Activated CD8-positive, alpha-beta memory T cell treated with anti-CD3 and anti-CD28 coated beads, Interleukin-2, amount 50 U/mL, for 1 hour (primary cell): Measurements from ENCODE around the gene FHAD1.
"Not testable (repeated sequence)": the region's sequence is repeated elsewhere in the genome, so short reads cannot be mapped to it uniquely, and the experiment has no call there.

Source experiments
- DNase-seq: peaks from one replicate; pipeline ENCODE4 v3.0.0-alpha.2; 2020; ENCODE audit errors: extremely low read depth

FHAD1 gene

DNA sequence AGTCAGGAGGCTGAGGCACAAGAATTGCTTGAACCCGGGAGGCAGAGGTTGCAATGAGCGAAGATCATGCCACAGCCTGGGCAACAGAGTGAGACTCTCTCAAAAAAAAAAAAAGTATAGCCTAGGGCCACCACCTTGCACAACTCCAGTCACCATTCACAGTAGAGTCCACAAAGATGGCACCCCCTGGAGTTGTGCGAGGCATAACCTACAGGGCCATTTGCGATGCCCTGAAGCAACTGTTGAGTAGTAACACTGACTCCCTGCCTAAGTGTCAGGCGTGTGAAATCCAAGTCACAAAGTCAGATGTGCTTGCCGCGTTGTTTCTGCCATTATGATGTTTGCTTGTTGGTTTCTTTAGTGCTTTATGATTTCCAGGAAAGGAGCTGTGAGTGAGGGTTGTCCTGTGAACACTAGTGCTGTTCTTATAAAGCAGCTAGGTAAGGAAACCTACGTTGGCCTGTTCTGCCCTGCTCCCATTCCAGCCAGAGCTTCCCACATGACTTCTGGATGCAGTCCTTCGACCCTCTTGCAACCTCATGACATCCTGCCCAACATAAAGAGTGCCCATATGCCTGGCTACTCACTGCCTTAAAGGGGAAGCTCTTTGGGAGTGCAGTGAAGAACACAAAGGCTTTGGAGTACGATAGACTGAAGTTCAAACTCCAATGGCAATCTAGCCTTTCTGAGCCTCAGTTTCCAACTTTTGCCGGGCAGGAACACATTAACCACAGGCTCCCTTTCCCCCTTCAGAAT lies 29.8 kb downstream of the FHAD1 start:
- DNase-seq, result no peak

DNA sequence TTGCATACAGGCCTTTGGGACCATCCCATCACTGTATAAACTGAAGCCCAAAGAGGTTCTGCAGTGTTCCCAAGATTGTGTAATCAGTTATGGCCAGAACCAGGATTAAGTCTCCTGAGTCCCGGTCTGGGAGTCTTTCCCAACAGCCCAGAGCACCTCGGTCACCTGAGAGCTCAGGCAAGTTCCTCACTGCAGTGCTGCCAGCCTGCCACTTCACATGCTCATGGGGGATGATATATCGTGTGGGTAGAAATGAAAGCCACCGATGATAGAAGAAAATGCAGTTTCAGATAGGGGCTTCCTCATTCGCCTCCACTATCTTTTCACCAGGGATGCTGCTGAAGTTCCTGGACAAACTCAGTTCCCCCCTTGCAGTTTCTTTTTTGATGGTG lies 30.4 kb downstream of the FHAD1 start:
- DNase-seq, result no peak

DNA sequence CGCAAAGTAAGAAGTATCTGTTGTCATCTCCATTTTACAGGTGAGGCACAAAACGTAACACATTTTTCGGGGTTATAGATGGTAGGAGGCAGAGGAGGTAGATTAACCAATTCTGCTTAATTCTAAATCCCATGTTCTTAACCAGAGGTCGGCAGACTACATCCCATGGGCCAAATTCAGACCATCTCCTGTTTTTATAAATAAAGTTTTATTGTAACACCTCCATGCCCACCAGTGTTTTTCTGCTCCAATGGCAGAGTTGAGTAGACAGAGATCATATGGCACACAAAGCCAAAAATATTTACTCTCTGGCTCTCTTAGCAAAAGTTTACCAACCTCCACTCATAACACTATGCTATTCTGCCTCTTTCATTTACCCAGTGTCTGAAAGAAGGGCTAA lies 30.9 kb downstream of the FHAD1 start:
- no peak for DNase-seq

DNA sequence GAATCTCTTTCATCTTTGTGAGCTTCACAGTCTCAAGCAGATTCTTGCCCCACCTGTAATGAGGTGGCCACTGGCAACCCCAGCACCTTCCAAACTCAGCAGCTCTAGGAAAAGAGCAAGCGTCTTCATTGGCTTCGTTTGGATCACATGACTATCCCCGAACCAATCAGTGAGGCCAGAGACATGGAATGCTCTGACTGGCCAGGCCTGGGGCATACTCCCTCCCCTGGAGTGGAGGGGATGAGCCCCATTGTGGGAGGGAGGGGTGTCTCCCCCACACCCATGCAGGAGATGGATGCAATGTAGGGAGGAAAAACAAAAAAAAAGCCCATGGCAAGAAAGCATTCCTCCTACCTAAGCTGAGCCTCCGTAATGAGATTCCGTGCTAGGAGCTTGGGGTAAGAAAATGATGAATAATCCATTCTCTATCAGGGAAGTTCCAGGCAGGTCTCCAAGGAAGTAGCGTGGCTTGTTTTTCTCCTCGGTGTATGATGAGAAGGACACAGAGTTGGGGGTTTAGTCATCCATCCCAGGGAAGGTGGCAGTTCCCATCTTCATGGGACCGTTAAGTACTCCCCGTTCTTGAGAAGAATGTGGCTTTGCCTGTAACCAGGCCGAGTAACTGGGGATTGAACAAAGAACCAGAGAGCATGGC lies 32.7 kb downstream of the FHAD1 start:
- DNase-seq, result no peak

DNA sequence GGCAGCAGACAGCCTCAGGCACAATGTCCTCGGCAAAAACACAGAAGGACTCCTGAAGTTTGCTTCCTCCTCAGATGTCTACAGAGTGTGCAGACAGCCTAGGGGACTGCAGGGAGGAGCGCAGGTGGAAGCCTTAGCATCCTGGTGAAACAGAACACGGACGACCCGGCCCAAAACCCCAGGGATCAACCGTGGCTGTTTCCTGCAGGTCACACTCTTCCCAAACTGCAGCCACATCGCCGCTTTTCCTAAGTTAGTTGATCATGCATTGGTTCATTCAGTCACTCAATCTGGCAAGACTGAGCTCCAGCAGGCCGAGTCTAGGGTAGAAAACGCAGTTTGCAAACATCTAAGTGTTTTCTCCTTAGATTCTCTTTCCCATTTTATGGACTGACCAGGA lies 33.4 kb downstream of the FHAD1 start:
- no peak for DNase-seq

DNA sequence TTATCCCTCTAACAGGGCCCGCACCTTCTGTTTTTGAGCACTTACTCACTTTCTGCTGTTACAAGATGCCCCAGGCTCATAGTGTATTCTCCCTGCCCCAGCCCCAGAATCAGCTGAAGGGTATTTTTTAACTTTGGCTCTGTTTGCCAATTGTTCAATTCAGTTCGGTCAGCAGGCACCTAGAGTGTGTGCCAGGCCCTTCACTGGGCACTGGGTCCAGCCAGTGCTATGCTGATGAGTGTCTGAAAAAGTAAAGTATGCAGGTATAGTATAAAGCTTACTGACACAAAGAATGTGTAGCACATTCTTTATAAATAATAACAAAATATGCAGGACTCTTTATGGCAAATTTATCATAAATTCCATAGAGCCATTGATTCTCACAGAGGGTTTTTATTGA lies 35.0 kb downstream of the FHAD1 start:
- no peak for DNase-seq

DNA sequence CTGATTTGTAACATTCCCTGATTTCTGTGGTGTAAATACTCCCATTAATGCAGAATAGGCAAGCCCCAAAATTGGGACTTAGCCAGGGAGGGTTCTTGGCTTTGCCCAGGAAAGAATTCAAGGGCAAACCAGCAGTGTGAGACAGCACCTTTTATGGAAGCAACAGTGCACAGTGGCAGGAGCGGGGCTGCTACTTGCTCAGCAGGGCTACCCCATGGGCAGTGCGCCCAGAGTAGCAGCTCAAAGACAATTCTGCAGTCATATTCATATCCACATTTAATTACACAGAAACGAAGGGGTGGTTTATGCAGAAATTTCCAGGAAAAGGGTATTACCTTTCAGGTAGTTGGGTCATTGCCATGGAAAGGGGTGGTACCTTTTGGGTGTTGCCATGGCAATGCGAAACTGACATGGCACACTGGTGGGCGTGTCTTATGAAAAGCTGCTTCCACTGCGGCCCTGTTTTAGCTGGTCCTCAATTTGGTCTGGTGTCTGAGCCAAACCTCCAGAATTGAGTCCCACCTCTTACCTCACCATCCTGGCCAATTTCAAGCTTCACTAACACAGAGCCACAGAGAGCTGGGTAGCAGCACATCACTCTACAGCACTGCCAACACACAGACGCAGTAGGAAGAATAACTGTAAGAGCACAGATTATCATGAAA lies 35.9 kb downstream of the FHAD1 start:
- DNase-seq, result no peak

DNA sequence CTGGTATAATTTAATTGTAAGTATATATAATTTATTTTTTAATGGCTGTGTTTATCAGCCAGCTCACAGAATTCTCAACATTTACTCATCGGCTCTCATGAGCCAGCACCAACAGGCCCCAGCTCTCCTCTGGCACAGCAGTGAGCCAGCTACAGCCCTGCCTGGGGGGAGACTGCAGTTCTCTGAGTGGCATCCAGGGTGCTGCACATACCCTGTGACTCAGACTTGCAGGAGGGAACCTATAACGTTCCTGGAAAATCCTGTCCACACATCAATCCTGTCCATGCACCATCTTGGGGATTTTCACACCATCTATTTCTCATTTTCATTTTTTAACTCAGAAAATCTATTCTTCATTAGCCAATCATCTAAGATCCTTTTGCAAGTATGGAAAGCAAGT lies 36.5 kb downstream of the FHAD1 start:
- no peak for DNase-seq

DNA sequence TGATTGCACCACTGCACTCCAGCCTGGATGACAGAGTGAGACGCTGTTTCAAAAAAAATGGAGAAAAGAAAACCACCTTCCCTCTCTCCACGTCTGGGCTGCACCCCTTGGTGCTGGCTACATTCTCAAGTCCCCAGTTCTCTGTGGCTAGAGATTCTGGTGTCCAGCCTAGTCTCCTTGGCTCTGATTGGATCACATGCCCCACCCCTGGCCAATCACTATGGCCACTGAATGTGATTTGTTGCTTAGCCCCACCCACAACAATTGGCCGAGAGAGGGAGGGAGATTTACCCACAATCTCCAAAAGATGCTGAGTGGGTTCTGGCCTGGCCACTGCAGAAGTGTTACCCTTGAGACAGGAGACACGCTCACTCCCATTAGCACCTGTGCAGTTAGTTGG lies 39.4 kb downstream of the FHAD1 start:
- DNase-seq, result no peak

DNA sequence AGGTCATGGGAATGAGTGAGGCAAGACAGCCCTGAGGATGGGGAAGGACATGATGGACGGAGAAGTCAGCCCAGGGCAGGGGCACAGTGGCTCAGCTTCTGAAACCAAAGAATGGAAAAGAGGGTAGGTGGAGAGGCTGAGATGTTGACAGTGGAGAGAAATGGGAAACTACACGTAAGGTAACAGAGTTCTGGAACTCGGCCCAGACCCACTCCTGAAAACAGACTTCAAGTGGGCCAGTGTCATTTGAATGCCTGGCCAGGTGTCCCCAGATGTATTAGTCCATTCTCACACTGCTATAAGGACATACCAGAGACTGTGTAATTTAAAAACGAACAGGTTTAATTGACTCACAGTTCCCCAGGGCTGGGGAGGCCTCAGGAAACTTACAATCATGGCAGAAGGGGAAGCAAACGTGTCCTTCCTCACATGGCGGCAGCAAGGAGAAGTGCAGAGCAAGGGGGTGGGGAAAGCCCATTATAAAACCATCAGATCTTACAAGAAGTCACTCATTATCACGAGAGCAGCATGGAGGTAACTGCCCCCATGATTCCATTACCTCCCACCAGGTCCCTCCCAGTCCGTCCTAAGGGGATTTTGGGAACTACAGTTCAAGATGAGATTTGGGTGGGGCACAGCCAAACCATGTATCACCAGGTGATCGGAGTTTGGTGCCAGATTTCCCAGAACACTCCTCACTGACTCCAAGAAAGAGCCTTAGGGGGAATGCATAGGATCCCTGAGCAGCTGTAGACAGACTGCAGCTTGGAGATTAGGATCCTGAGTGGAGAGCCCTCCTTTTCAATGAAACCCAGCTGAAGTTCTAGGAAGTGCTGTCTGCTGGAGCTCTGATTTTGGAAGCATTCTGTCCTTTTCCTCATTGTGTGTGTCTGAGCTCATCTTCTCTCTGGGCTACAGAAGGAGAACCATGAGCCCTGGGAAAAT lies 40.3 kb downstream of the FHAD1 start:
- DNase-seq, result no peak

DNA sequence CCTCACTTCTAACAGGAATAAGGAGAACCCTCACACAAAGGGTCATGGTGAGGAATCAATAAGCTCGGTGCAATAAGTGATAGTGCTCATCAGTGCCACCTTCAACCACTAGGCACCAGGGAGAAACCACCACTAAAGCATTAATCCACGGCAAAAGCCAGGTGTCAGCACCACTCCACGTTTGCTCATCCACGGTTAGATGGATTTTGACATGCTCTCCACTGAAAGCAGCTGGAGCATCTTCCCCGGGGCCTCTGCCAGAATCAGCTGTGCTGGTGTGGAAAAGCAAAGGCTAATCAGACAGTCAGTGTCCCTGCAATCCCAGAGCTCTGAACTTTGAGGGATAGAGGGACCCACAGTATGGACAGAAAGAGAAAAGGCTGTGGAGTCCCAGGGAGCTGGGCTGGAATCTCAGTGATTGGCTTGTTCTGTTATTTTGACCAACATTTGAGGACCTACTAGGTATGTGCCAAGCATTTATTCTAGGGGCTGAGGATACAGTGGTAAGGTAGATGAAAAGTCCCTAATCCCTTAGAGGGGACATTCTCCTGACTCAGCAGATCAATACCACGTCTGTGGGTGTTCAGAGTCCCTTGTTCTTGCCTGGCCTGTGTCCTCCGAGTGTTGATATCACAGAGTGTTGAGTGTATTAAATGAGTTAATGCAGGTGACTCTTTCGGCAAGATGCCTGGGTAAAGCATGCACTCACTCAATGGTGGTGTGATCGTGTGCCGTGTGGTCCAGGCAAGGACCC lies 41.3 kb downstream of the FHAD1 start:
- DNase-seq, result no peak

DNA sequence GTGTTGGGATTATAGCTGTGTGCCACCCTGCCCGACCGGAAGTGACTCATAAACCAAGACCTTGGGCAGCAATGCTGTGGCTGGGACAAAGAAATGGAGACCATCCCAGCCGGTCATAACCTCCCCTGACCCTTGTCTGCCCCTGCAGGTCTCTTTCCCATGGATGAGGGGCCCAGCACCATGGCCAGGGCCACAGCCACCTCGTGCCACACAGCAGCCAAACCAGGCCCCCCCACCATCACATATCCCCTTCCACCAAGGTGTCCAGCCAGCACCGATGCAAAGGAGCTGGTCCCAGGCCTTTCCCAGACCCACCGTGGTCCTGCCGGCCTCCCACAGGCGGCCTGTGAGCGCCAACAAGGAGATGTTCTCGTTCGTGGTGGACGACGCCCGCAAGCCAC lies 42.2 kb downstream of the FHAD1 start:
- no peak for DNase-seq

DNA sequence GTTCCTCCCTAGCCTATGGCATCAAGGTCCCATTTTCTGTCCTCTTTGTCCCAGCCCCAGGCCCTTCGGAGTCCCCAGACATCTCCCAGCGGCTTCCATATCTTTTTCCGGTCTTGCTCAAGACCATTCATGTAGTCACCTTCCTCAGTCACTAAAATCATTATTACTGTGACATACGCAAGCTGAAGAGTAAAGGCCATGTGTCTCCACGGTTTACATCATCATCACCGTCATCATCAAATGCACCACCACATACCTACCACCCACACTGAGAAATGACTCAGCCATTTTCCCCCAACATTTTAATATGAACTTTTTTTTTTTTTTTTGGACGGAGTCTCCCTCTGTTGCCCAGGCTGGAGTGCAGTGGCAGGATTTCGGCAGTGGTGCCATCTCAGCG lies 43.4 kb downstream of the FHAD1 start:
- DNase-seq, result no peak

DNA sequence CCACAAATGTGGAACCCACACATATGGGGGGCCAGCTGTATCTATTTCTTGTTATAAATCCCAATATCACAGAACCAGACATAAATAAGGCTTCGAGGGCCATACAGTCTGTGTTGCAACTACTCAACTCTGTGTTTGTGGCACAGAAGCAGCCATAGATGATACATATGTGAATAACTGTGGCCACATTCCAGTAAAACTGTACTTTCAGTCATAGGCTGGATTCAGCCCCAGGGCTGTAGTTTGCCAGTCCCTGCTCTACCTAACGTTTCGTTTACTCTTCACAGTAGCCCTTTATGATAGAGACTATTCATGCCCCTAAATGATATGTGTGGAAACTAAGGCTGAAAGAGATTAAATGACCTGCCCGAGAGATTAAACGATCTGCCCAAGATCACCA lies 48.7 kb downstream of the FHAD1 start:
- no peak for DNase-seq

DNA sequence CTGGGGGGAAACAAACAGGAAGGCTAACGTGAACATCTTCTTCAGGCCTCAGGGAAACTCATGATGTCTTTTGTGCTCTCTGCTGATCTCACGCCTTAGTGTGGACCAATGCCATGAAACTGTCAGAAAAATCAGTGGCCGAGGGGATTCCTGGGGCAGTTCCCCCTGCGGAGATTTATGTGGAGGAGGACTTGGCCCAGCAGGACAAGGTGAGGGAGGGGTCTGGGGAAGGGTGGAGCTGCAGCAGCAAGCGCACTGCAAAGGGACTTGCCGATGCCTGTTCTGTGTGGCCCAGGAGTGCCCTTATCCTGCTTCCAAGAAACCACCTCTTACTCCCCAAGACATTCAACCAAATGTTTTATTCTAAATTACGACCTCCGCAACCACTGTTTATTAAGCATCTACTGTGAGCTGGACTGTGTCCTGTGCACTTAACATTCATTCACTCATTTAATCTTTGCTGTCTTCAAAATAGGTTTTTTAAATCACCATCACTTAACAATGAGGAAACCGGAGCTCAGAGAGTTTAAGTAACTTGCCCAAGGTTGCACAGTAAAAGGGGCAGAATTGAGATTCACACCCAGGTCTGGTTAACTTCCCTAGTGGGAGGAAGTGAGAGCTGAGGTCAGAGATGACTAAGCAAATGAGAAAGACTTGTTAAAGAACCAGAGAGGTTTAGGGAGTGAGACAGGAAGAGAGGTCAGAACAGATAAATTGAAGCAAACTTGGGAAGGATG lies 49.7 kb downstream of the FHAD1 start:
- DNase-seq, result no peak

DNA sequence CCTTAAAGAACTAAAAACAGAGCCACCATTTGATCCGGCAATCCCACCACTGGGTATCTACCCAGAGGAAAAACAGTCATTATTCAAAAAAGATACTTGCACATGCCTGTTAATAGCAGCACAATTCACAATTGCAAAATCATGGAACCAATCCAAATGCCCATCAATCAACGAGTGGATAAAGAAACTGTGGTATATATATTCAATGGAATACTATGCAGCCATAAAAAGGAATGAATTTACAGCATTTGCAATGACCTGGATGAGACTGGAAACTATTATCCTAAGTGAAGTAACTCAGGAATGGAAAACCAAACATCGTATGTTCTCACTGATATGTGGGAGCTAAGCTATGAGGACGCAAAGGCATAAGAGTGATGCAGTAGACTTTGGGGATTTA lies 51.0 kb downstream of the FHAD1 start:
- DNase-seq, result not testable (repeated sequence)

DNA sequence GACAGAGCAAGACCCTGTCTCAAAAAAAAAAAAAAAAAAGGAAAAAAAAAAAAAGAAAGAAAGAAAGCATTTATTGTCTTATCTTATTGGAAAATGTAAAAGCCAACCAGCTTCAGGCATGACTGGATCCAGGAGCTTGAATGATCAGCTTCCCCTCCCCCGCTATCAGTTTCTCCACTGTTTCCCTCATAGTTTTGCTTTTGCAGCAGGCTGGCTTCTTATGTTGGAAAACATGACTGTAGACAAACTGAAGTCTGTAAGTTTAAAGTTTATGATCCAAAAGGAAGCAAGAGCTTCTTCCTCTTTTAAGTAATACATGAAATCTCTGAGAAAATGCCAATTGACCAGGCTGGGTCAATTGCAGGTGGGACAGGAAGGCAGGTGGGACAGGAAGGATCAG lies 52.2 kb downstream of the FHAD1 start:
- no peak for DNase-seq

DNA sequence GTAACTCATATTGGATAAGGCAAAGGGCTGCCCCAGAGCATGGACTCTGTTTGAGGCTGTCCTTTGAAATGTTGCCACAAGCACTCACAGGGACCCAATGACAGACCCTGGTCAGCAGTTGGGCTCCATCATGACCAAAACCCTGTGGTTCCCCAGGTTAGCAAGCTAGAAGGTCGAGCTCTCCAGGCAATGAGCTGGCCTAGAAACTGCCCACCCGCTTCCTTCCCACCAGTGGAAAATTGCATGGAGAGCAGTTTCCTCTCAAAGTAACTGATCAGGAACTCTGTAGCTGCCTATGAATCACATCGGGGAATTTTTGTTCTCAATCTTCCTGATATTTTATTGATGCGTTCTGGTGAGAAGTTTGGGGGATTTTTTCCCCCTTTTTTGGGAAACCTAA lies 52.8 kb downstream of the FHAD1 start:
- no peak for DNase-seq

DNA sequence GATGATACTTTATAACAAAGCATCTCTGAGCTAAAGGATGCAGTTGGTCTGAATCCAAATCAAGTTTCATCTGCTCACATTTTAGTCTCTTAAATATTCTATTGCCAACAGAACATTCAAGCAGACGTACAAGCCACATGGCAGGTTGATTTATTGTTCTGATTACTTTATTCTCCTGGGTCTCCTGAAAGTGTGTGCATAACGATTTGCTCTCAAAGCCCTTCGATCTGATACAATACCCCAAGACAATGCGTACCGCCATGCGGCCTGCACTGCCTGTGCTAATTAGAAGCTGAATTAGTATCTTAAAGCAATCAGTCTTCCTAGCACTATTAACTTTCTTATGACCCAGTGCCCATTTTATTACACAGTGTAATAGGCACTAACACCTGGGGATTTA lies 56.9 kb downstream of the FHAD1 start:
- DNase-seq, result no peak

DNA sequence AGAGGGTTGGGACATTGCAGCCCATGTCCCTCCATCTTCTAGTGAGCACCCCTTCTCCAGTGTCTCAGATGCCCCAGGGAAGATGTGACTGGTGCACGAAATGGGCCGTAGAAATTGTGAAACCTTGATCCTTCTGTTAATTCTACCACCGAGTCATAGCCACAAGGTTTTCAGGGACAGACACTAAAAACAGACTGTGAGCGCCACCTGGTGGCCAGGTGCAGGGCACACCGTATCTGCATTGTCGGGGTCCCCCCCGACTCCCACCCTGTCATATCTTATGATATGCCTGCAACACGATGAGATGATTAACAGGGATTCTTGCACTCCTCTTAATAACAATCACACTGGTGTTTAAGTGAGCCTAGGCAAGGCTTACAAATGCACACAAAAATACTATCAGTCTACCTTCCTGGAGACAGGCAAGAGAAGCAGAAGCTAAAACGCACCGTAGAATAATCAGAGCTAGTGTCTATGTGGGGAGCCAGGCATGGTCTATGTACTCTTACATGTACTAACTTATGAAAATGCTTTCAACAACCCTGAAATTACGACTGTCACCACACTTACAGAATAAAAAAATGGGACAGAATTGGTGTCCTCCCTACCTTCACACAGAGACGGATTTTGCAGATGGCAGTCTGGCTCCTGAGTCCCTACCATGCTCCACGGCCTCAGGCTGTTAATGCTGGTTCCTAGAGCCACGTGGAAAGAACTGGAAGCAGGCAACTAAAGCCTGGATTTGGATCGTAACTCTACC lies 57.9 kb downstream of the FHAD1 start:
- DNase-seq, result no peak
